ENCODE data around the gene ST14. TPM values are rescaled to one million over a fixed set of nuclear protein-coding genes. Genes with fewer than 3 reads are reported as not detected.

The ST14 gene
- total RNA-seq, 1 donor = under 0.01 TPM

GRCh38 chr11:130212431-130212961 lies 52.9 kb downstream of the ST14 start:
- TF ChIP-seq CTCF (IDR thresholded peaks at IDR 0.05; ENCODE audit: insufficient read depth, low read depth, low read length) = no peak
- no peak for DNase-seq (ENCODE audit: low read depth)
- H3K4me3 ChIP-seq (ENCODE audit: low read depth, low read length) = no peak overlapping the region

GRCh38 chr11:130213143-130213978 lies 53.8 kb downstream of the ST14 start:
- H3K4me3 ChIP-seq (ENCODE audit: low read depth, low read length) = no peak overlapping the region
- peak; percentile 83 for TF ChIP-seq CTCF (IDR thresholded peaks at IDR 0.05; ENCODE audit: insufficient read depth, low read depth, low read length)
- peak; percentile 13 for DNase-seq (ENCODE audit: low read depth)

- H3K4me3 ChIP-seq (ENCODE audit: low read depth, low read length) = no peak overlapping the region
- TF ChIP-seq CTCF (IDR thresholded peaks at IDR 0.05; ENCODE audit: insufficient read depth, low read depth, low read length) = no peak
- no peak for DNase-seq (ENCODE audit: low read depth)
These were observed 54.3 kb downstream of the ST14 start for GRCh38 chr11:130213979-130214281.

GRCh38 chr11:130214861-130215530 lies 55.4 kb downstream of the ST14 start:
- no peak overlapping the region for H3K4me3 ChIP-seq (ENCODE audit: low read depth, low read length)
- no peak for DNase-seq (ENCODE audit: low read depth)
- TF ChIP-seq CTCF (IDR thresholded peaks at IDR 0.05; ENCODE audit: insufficient read depth, low read depth, low read length) = no peak

GRCh38 chr11:130215531-130216220 lies 56.1 kb downstream of the ST14 start:
- no peak for DNase-seq (ENCODE audit: low read depth)
- no peak overlapping the region for H3K4me3 ChIP-seq (ENCODE audit: low read depth, low read length)
- no peak for TF ChIP-seq CTCF (IDR thresholded peaks at IDR 0.05; ENCODE audit: insufficient read depth, low read depth, low read length)

GRCh38 chr11:130216221-130216550 lies 56.6 kb downstream of the ST14 start:
- no peak for DNase-seq (ENCODE audit: low read depth)
- no peak for TF ChIP-seq CTCF (IDR thresholded peaks at IDR 0.05; ENCODE audit: insufficient read depth, low read depth, low read length)
- H3K4me3 ChIP-seq (ENCODE audit: low read depth, low read length) = no peak overlapping the region

All from fibroblast of villous mesenchyme (primary cell).